22Rv1 (cell line): ENCODE data around the gene GABRB1.

Experiments
- H3K27ac ChIP-seq: fragments of 450-650 bp; 2 replicates; pipeline ENCODE4 v1.5.1; 2017
- CTCF ChIP-seq: fragments of 450-650 bp; IDR thresholded peaks from 2 replicates; pipeline ENCODE4 v1.5.1; 2017; ENCODE audit warnings: mild to moderate bottlenecking
- ZFX ChIP-seq: fragments of 450-650 bp; IDR thresholded peaks from 2 replicates; pipeline ENCODE4 v1.6.1; 2017; ENCODE audit warnings: antibody characterized with exemption, borderline replicate concordance

Gene GABRB1

GRCh38 chr4:47135210-47135609 lies 103.8 kb downstream of the GABRB1 start:
- TF ChIP-seq CTCF (no peak), ZFX (no peak)
- no peak overlapping the region for H3K27ac ChIP-seq

DNA sequence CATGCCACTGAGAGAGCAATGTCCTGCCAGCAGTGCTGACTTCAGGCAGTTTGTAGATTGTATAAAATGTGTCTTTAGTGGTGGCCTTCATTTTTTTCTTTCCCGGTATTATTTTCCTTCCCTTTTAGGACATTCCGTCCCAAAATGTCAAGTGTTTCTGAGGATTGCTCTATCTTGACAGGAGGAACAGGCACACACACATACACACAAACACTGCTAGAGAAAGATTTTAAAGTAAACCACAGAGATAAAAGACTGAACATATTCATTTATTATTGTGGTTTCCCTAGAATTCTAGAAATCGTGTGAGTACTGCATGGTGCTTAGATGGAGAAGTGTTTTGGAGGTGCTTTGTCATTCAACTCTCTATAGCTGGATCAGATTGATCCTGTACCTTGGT lies 111.9 kb downstream of the GABRB1 start:
- no peak overlapping the region for H3K27ac ChIP-seq
- TF ChIP-seq ZFX, result no peak
- no peak for TF ChIP-seq CTCF

DNA sequence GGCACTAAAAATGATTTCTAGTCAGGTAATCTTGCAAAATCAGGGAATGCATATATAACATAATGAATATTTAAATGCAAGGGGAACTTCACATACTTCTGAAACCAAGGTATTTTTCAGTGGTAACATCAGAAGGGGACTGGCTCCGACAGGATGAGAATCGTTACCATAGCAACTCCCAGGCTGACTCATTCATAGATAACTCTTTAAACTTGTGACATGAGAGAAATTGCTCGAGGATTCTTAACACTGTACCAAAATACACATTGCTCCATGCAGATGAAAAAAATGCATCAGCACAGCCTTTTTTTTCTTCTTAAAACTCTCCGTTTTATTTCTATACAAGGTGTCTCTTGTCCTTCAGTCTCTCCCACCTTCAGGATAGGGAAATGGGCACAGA lies 114.3 kb downstream of the GABRB1 start:
- TF ChIP-seq CTCF, result no peak
- no peak for TF ChIP-seq ZFX
- H3K27ac ChIP-seq, result no peak overlapping the region

GRCh38 chr4:47154816-47155370 lies 123.5 kb downstream of the GABRB1 start:
- TF ChIP-seq CTCF (no peak), ZFX (no peak)
- no peak overlapping the region for H3K27ac ChIP-seq

GRCh38 chr4:47155919-47156318 lies 124.6 kb downstream of the GABRB1 start:
- H3K27ac ChIP-seq, result no peak overlapping the region
- TF ChIP-seq CTCF (no peak), ZFX (no peak)

DNA sequence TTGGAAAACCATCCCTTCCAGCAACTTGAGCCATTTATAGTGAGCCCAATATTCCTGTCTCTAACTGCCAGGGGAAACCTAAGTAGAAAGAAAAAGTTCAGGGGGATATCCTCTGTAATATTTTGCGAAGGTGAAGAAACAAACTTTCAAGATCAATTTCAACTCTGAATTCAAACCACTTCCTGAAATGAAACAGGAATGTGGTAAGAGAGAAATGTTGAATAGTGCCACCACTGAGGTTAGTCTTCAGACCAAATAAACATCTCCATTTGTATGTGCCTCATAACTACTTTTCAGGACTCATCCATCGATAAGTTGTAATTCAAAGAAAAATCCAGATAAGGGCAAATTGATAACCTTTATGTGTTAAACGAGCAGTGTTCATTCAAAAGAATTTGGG lies 128.7 kb downstream of the GABRB1 start:
- TF ChIP-seq ZFX, result no peak
- TF ChIP-seq CTCF, result no peak
- no peak overlapping the region for H3K27ac ChIP-seq

DNA sequence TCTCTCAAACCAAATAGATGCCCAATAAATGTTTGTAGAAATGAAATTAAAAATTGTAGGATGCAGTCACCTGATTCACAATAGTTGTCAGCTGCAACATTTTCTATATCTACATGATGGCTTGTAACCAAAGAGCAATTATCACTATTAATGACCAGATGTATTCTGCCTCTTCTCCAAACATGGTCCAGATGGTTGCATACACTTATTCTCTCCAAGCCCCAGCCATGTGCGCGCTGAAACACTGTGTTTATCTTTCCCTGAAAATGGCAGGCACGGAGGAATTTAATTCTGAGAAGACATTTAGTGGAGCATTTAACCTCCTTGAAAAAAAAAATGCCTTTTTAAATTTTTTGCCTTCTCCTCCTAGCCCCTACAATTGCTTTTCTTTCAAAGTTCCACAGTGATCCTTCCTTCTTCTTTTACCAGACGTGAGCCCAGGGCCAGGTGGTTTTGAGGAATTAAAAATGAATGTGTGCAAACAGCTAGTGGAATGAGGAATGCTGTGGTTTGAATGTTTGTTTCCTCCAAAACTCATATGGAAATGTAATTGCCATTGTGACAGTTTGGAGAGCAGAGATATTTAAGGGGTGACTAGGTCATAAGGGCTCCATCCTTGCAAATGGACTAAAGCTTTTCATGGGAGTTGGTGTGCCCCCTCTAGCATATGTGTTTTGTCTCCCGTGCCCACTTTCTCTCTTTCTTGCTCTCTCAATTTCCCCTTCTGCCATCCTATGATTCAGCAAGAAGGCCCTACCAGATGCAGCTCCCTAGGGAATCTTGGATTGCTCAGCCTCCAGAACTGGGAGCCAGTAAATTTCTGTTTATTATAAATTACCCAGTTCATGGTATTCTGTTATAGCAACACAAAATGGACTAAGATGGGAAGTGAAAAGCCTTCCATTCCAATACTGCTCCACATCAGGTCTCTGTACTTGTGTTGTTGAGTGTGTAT lies 136.0 kb downstream of the GABRB1 start:
- TF ChIP-seq CTCF, result no peak
- TF ChIP-seq ZFX, result no peak

More for the DNA sequence above, 136.0 kb downstream of the GABRB1 start:
- no peak overlapping the region for H3K27ac ChIP-seq
